Ovary (tissue), 3 donors: ENCODE measurements around the gene MSANTD7.

Source experiments
- CTCF ChIP-seq, 3 donors: fragments of 450-650 bp in 2 of 3; fragments of 200-600 bp in 1 of 3; IDR thresholded peaks; one replicate each; pipeline versions ENCODE4 v1.5.1 to v1.8.0; 2016 to 2022; ENCODE audit warnings: antibody characterized with exemption in 3 of 3, mild to moderate bottlenecking in 1 of 3
- EP300 ChIP-seq: sonication (generic); formaldehyde crosslinking; IDR thresholded peaks from one replicate; pipeline ENCODE4 v1.6.1; 2017; ENCODE audit warnings: antibody characterized with exemption
- POLR2A ChIP-seq: fragments of 450-650 bp; IDR thresholded peaks from one replicate; pipeline ENCODE4 v1.6.1; 2017; ENCODE audit warnings: antibody characterized with exemption, mild to moderate bottlenecking, moderate library complexity
- donor health status: DM: no; HTN: no; CAD: no.

- TF ChIP-seq POLR2A (no peak), CTCF (IDR thresholded peaks at IDR 0.05) (no peak), EP300 (no peak)
These were observed 37.7 kb upstream of the MSANTD7 start for GRCh38 chr10:14800397-14800796.
